GM19043 (cell line): ENCODE results near the gene TYMS.

ENCODE experiments used
- ATAC-seq: cut with Tn5 transposase; IDR thresholded peaks from one replicate; pipeline ENCODE4 v1.9.1; 2021; ENCODE audit warnings: low read depth; ENCODE audit not compliant: unreplicated experiment

Gene TYMS

GRCh38 chr18:657311-658000 is at the start of gene TYMS:
Gene TYMS (plus strand): TSS chr18:657653. CDS start chr18:657743, 90 bp downstream.
- ATAC-seq, result peak; percentile 47

- no peak for ATAC-seq
Measured at GRCh38 chr18:607930-608329, 49.5 kb upstream of the TYMS start.

- ATAC-seq, result no peak
Measured at GRCh38 chr18:610214-610928, 47.1 kb upstream of the TYMS start.

GRCh38 chr18:612156-612555 is 45.3 kb upstream of the TYMS start:
- ATAC-seq, result no peak

GRCh38 chr18:614193-614592 is 43.3 kb upstream of the TYMS start:
- ATAC-seq, result no peak

GRCh38 chr18:615092-615521 is 42.3 kb upstream of the TYMS start:
- no peak for ATAC-seq

- no peak for ATAC-seq
Measured at GRCh38 chr18:615773-616172, 41.7 kb upstream of the TYMS start.

- peak; percentile 59 for ATAC-seq
Measured at GRCh38 chr18:616380-616995, 41.0 kb upstream of the TYMS start.

- ATAC-seq, result no peak
Measured at GRCh38 chr18:617970-618504, 39.4 kb upstream of the TYMS start.

- ATAC-seq, result no peak
Measured at GRCh38 chr18:618618-619017, 38.8 kb upstream of the TYMS start.

- ATAC-seq, result no peak
Measured at GRCh38 chr18:621291-622043, 36.0 kb upstream of the TYMS start.

- no peak for ATAC-seq
Measured at GRCh38 chr18:622289-622688, 35.2 kb upstream of the TYMS start.

GRCh38 chr18:623761-624620 is 33.5 kb upstream of the TYMS start:
- peak; percentile 57 for ATAC-seq

- no peak for ATAC-seq
Measured at GRCh38 chr18:627231-627630, 30.2 kb upstream of the TYMS start.

- ATAC-seq, result no peak
Measured at GRCh38 chr18:629269-630150, 27.9 kb upstream of the TYMS start.

- no peak for ATAC-seq
Measured at GRCh38 chr18:631560-631959, 25.9 kb upstream of the TYMS start.

GRCh38 chr18:634551-635045 is 22.9 kb upstream of the TYMS start:
- no peak for ATAC-seq

- ATAC-seq, result no peak
Measured at GRCh38 chr18:635171-635570, 22.3 kb upstream of the TYMS start.

GRCh38 chr18:641224-641623 is 16.2 kb upstream of the TYMS start:
- no peak for ATAC-seq
